Measurements from ENCODE around the gene GRM1.

The GRM1 gene

GRCh38 chr6:146484411-146484810 lies 455.5 kb downstream of the GRM1 start:
- DNase-seq = no peak
